ENCODE measurements around the gene NCS1. TPM values are rescaled to one million over a fixed set of nuclear protein-coding genes. Genes with fewer than 3 reads are reported as not detected.

NCS1 gene
- total and polyA plus RNA-seq, 9 of the 15 experiments (the other 6 are each of a cell fraction or from before 2014, with no cell fraction given) = 0.28 to 27.0 (median 9.6) TPM

DNA sequence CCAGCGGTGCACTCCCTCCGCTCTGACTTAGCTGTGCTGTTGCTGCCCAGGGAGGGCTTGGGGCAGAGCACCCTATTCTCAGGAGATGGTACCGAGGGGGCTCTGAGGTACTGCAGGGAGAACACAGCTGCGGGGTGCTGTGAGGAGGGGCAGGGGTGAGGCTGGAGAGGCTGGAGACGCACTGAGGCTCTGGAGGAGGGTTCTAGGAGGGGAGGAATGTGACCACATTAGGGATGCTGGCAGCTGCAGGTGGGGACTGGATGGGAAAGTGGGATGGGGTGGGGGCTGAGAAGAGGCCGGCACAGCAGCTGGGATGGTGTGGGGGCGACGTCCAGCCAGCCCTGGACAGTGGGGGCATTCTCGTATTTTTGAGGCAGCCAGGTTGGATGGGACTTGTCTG lies 20.9 kb downstream of the NCS1 start:
- Histone ChIP-seq H3K79me2 (ENCODE audit: control insufficient read depth, insufficient read depth, low read length) (peaks cover 8% of the 10 kb centered on the region), H3K9ac (ENCODE audit: insufficient read depth in 1 of 2, low read depth in 2 of 2, low read length in 2 of 2) (peak overlapping the region in 1 of 2 experiments; percentile 70; a peak in 2 of 4 replicates), H3K9me1 (ENCODE audit: control insufficient read depth, insufficient read depth, low read length) (peaks cover under 1% of the 10 kb centered on the region), H3K4me2 (ENCODE audit: insufficient read depth, low read length) (no peak overlapping the region), H3K4me1 (replicated peaks in 1 of 2; ENCODE audit: control insufficient read depth in 2 of 2, insufficient read depth in 2 of 2, low read length in 2 of 2) (peaks cover 20 to 79% of the 10 kb centered on the region in 2 experiments), H3K4me3 (no peak overlapping the region), H3K36me3 (ENCODE audit: control insufficient read depth, insufficient read depth, low read length) (no peaks in the 10 kb centered on the region), H3K27me3 (ENCODE audit: control insufficient read depth in 2 of 2, insufficient read depth in 2 of 2, low read length in 2 of 2) (no peaks in the 10 kb centered on the region), H2AFZ (ENCODE audit: low read depth, low read length) (no peak overlapping the region), H4K20me1 (replicated peaks; ENCODE audit: control insufficient read depth, insufficient read depth, low read length) (peaks cover 25% of the 10 kb centered on the region), H3K27ac (ENCODE audit: extremely low read depth, low read depth, low read length) (no peak overlapping the region), H3K9me3 (replicated peaks; ENCODE audit: control insufficient read depth, insufficient read depth, low read depth, low read length) (no peaks in the 10 kb centered on the region)
- in situ Hi-C loops (cut with MboI) = no loop called here
- ChIA-PET CTCF (ENCODE audit: low intra/inter-chr PET ratio) (no interaction called here), POLR2A (interaction anchor here (0.7 to 0.8 kb wide), 2 partner anchors 13 to 282 kb away, joined by 3 to 4 read pairs; no protein-coding TSS in a partner anchor)
- 75% methylated on average over 8 of the region's 9 CpGs for WGBS (ENCODE audit: insufficient coverage, low coverage, missing lambda C conversion rate)
- TF ChIP-seq ZNF174 (CRISPR knock-in tag; IDR thresholded peaks at IDR 0.05) = no peak
- BruUV-seq (replicated peaks) = no TSS peak
- ATAC-seq (no peak), FAIRE-seq (no peak), DNase-seq (ENCODE audit: extremely low read depth in 1 of 4, low spot score in 3 of 4) (no peak)
- intact Hi-C loops (cut with micrococcal nuclease) = no loop called here

DNA sequence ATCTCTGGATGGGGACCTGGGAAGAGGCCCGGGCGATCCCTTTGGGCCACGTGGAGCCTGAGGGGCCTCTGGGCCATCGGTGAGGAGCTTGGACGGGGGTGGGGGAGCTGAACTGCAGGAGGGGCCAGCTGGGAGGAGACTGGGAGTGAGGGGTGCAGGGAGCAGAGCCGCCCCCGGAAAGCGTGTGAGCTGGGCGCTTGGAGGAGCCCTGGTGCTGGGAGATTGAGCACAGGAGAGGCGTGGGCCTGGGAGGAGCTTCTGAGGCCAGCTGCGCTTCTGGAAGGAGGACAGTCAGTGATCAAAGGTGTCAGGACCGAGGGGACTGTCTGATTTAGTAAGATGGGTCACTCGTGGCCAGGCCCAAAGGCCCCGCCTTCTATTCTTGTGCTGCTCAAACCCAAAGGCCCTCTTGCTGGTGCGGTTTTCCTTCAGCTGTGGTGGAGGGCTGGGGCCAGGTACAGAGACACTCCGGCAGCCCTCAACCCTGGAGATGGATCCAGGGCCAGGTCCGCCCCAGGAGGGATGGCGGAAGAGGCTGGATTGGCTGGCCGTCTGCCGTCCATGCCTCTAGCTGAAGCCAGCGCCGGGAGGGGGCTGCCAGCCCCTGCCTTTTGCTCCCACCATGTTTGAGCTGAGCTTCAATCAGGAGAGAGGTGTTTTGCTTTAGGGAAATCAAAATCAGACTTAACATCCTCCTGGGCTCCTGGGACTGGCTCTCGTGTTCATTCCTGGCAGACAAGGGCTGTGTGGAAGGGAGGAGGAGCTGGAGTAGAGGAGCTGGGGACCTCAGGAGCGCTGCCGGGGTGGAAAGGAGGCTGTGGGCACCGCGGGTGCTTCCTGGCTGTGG lies 21.6 kb downstream of the NCS1 start:
- DNase-seq (ENCODE audit: extremely low read depth in 1 of 4, low spot score in 3 of 4) (peak in 2 of 4 experiments; percentile 35 to 40), FAIRE-seq (no peak), ATAC-seq (peak; percentile 59)
- Histone ChIP-seq H3K27me3 (ENCODE audit: control insufficient read depth in 2 of 2, insufficient read depth in 2 of 2, low read length in 2 of 2) (no peaks in the 10 kb centered on the region), H3K9ac (ENCODE audit: insufficient read depth in 1 of 2, low read depth in 2 of 2, low read length in 2 of 2) (peak overlapping the region in 1 of 2 experiments; percentile 70; a peak in 2 of 4 replicates), H3K4me3 (no peak overlapping the region), H3K36me3 (ENCODE audit: control insufficient read depth, insufficient read depth, low read length) (no peaks in the 10 kb centered on the region), H3K79me2 (ENCODE audit: control insufficient read depth, insufficient read depth, low read length) (peaks cover 8% of the 10 kb centered on the region; the same call in 2 of the 3 replicates), H3K9me1 (ENCODE audit: control insufficient read depth, insufficient read depth, low read length) (peaks cover 7% of the 10 kb centered on the region), H3K4me2 (ENCODE audit: insufficient read depth, low read length) (no peak overlapping the region), H3K4me1 (replicated peaks in 1 of 2; ENCODE audit: control insufficient read depth in 2 of 2, insufficient read depth in 2 of 2, low read length in 2 of 2) (peaks cover 20 to 77% of the 10 kb centered on the region in 2 experiments), H3K27ac (ENCODE audit: extremely low read depth, low read depth, low read length) (no peak overlapping the region), H3K9me3 (replicated peaks; ENCODE audit: control insufficient read depth, insufficient read depth, low read depth, low read length) (no peaks in the 10 kb centered on the region), H4K20me1 (replicated peaks; ENCODE audit: control insufficient read depth, insufficient read depth, low read length) (peaks cover 32% of the 10 kb centered on the region), H2AFZ (ENCODE audit: low read depth, low read length) (no peak overlapping the region)
- intact Hi-C loops (cut with micrococcal nuclease) (no loop called here), in situ Hi-C loops (cut with MboI) (no loop called here)
- POLR2A ChIA-PET = interaction anchor here (0.5 to 0.8 kb wide), 5 partner anchors 14 to 281 kb away, joined by 3 to 4 read pairs (median 3); no protein-coding TSS in a partner anchor
- CTCF ChIA-PET (ENCODE audit: low intra/inter-chr PET ratio) = no interaction called here
- BruUV-seq (replicated peaks) = no TSS peak
- WGBS (ENCODE audit: insufficient coverage, low coverage, missing lambda C conversion rate) = 41% methylated on average over 21 of the region's 27 CpGs
- TF ChIP-seq HCFC1 (IDR thresholded peaks at IDR 0.05; ENCODE audit: low read depth, low read length) (no peak), POLR2G (IDR thresholded peaks at IDR 0.05; ENCODE audit: low read depth, low read length) (0 out of 2 replicates have a peak, but pooled peaks have one; percentile 7), TEAD2 (tag; IDR thresholded peaks at IDR 0.05) (no peak), KLF16 (IDR thresholded peaks at IDR 0.05) (no peak)

Measured in K562 (cell line).